IMR-90 (cell line): ENCODE measurements around the gene ZNRF3. TPM values are rescaled to one million over a fixed set of nuclear protein-coding genes. Genes with fewer than 3 reads are reported as not detected.

Source experiments
- ATAC-seq: fragments of 200-7000 bp; cut with Tn5 transposase; 2 replicates; pipeline ENCODE4 v1.9.1; 2020; ENCODE audit warnings: low read depth, mild to moderate bottlenecking, moderate library complexity
- BruUV-seq: library from RNA; stranded (reverse); fragments of 400-500 nt; replicated peaks from 2 replicates; lab custom pipeline; 2021; lab: Mats Ljungman, UMichigan
- CTCF ChIA-PET: fragments of 300-600 bp; formaldehyde crosslinking; extraction: SDS; loops from one replicate; lab custom pipeline; 2021; ENCODE audit warnings: antibody characterized with exemption; lab: Yijun Ruan, JAX
- POLR2A ChIA-PET: fragments of 300-600 bp; sonication (Branson Sonifier 250); formaldehyde crosslinking; loops from one replicate; lab custom pipeline; 2022; ENCODE audit warnings: antibody characterized with exemption; ENCODE audit not compliant: unreplicated experiment; lab: Charles Lee
- DNase-seq: peaks from one replicate; pipeline ENCODE4 v3.0.0; 2013
- H2AFZ ChIP-seq: replicated peaks from 2 replicates; pipeline ENCODE3; 2013; ENCODE audit warnings: low read length, mild to moderate bottlenecking; ENCODE audit not compliant: poor library complexity
- H2AK5ac ChIP-seq: 2 replicates; pipeline ENCODE4 v1.6.1; 2013; ENCODE audit warnings: low read depth, low read length, inconsistent platforms
- H2AK9ac ChIP-seq: replicated peaks from 2 replicates; pipeline ENCODE3; 2013; ENCODE audit warnings: mild to moderate bottlenecking, low read depth, low read length, moderate library complexity; ENCODE audit not compliant: poor library complexity
- H2BK120ac ChIP-seq: 2 replicates; pipeline ENCODE4 v1.6.1; 2013; ENCODE audit warnings: low read depth, low read length, inconsistent platforms
- H2BK15ac ChIP-seq: 3 replicates; pipeline ENCODE4 v1.6.1; 2013; ENCODE audit warnings: low read depth, low read length, inconsistent platforms
- H2BK20ac ChIP-seq: 2 replicates; pipeline ENCODE4 v1.6.1; 2013; ENCODE audit warnings: low read depth, mild to moderate bottlenecking, inconsistent platforms, low read length, moderate library complexity
- H2BK5ac ChIP-seq: 2 replicates; pipeline ENCODE4 v1.6.1; 2013; ENCODE audit warnings: mild to moderate bottlenecking, low read depth, low read length, inconsistent platforms; ENCODE audit not compliant: poor library complexity, severe bottlenecking
- H3K14ac ChIP-seq: replicated peaks from 2 replicates; pipeline ENCODE4 v1.6.1; 2013; ENCODE audit warnings: low read depth, low read length, inconsistent platforms
- H3K18ac ChIP-seq: 2 replicates; pipeline ENCODE4 v1.6.1; 2013; ENCODE audit warnings: low read depth, low read length, control low read depth
- H3K23ac ChIP-seq: 2 replicates; pipeline ENCODE4 v1.6.1; 2013; ENCODE audit warnings: low read depth, low read length, inconsistent platforms
- H3K27ac ChIP-seq: 2 replicates; pipeline ENCODE4 v1.5.1; 2013; ENCODE audit warnings: mild to moderate bottlenecking, control low read depth, low read length; ENCODE audit not compliant: insufficient read depth
- H3K27me3 ChIP-seq: 2 replicates; pipeline ENCODE4 v1.6.1; 2013; ENCODE audit warnings: low read length; ENCODE audit not compliant: control insufficient read depth, insufficient read depth
- H3K36me3 ChIP-seq: 2 replicates; pipeline ENCODE4 v1.6.1; 2013; ENCODE audit warnings: low read length, mixed read lengths; ENCODE audit not compliant: control insufficient read depth, insufficient read depth
- H3K4ac ChIP-seq: 2 replicates; pipeline ENCODE4 v1.6.1; 2013; ENCODE audit warnings: low read depth, low read length, inconsistent platforms
- H3K4me1 ChIP-seq: 2 replicates; pipeline ENCODE4 v1.6.1; 2013; ENCODE audit warnings: low read length, mixed read lengths; ENCODE audit not compliant: control insufficient read depth, insufficient read depth
- H3K4me2 ChIP-seq: 2 replicates; pipeline ENCODE4 v1.6.1; 2013; ENCODE audit warnings: low read depth, mild to moderate bottlenecking, control low read depth, low read length, moderate library complexity
- H3K4me3 ChIP-seq: 2 replicates; pipeline ENCODE4 v1.5.1; 2013; ENCODE audit warnings: low read depth, mild to moderate bottlenecking, control low read depth, low read length, moderate library complexity; ENCODE audit not compliant: insufficient read depth
- H3K56ac ChIP-seq: 2 replicates; pipeline ENCODE4 v1.6.1; 2013; ENCODE audit warnings: low read length, inconsistent platforms; ENCODE audit not compliant: insufficient read depth; ENCODE audit errors: extremely low read depth
- H3K79me1 ChIP-seq, 2 experiments: 2 replicates each; pipeline ENCODE4 v1.6.1; 2013; ENCODE audit warnings: low read length in 2 of 2, inconsistent platforms in 1 of 2, low read depth in 1 of 2
- H3K9ac ChIP-seq: 2 replicates; pipeline ENCODE4 v1.6.1; 2013; ENCODE audit warnings: low read depth, low read length, control low read depth
- H3K9me1 ChIP-seq: 2 replicates; pipeline ENCODE4 v1.6.1; 2013; ENCODE audit warnings: low read length, inconsistent platforms; ENCODE audit not compliant: insufficient read depth
- H3K9me3 ChIP-seq: 2 replicates; pipeline ENCODE4 v1.6.1; 2013; ENCODE audit warnings: low read length; ENCODE audit not compliant: control insufficient read depth, insufficient read depth
- H4K20me1 ChIP-seq: 2 replicates; pipeline ENCODE4 v1.6.1; 2013; ENCODE audit warnings: low read length, inconsistent platforms; ENCODE audit not compliant: insufficient read depth
- H4K5ac ChIP-seq: 2 replicates; pipeline ENCODE4 v1.6.1; 2013; ENCODE audit warnings: mild to moderate bottlenecking, low read depth, low read length, control low read depth
- H4K8ac ChIP-seq, 2 experiments: 2 replicates each; pipeline ENCODE4 v1.6.1; 2013; ENCODE audit warnings: low read depth in 2 of 2, low read length in 2 of 2, control low read depth in 1 of 2, inconsistent platforms in 1 of 2
- H4K91ac ChIP-seq: 2 replicates; pipeline ENCODE4 v1.6.1; 2013; ENCODE audit warnings: low read depth, low read length, inconsistent platforms; ENCODE audit not compliant: insufficient read depth
- CEBPB ChIP-seq: IDR thresholded peaks from 2 replicates; pipeline ENCODE4 v1.6.1; 2012; ENCODE audit warnings: low read depth, low read length, improper control_type of control experiment
- CHD1 ChIP-seq: IDR thresholded peaks from 2 replicates; pipeline ENCODE4 v1.6.1; 2012; ENCODE audit warnings: low read depth, low read length, improper control_type of control experiment
- MAFK ChIP-seq: IDR thresholded peaks from 2 replicates; pipeline ENCODE4 v1.6.1; 2012; ENCODE audit warnings: low read depth, low read length, improper control_type of control experiment
- NFE2L2 ChIP-seq: fragments of 150-350 bp; IDR thresholded peaks from 2 replicates; pipeline ENCODE4 v1.6.1; 2016; ENCODE audit warnings: low read depth, mild to moderate bottlenecking, low read length
- RAD21 ChIP-seq: IDR thresholded peaks from 2 replicates; pipeline ENCODE4 v1.6.1; 2012; ENCODE audit warnings: low read length, improper control_type of control experiment
- RCOR1 ChIP-seq: IDR thresholded peaks from 2 replicates; pipeline ENCODE4 v1.6.1; 2012; ENCODE audit warnings: mild to moderate bottlenecking, low read length, improper control_type of control experiment; ENCODE audit not compliant: insufficient replicate concordance
- RFX5 ChIP-seq: IDR thresholded peaks from 2 replicates; pipeline ENCODE4 v1.8.0; 2012; ENCODE audit warnings: low read depth, mild to moderate bottlenecking, low read length, moderate library complexity
- SMC3 ChIP-seq: fragments of 150-350 bp; IDR thresholded peaks from 2 replicates; pipeline ENCODE4 v1.6.1; 2016; ENCODE audit warnings: low read depth, mild to moderate bottlenecking, antibody characterized with exemption, low read length, moderate library complexity
- USF2 ChIP-seq: fragments of 150-350 bp; IDR thresholded peaks from 2 replicates; pipeline ENCODE4 v1.6.1; 2017; ENCODE audit warnings: mild to moderate bottlenecking, antibody characterized with exemption, low read length, low read depth
- WGBS, 2 experiments: methylation state at CpG; one replicate each; pipeline versions ENCODE4 v1.1.5 to v1.1.7; 2013; ENCODE audit warnings: missing lambda C conversion rate in 2 of 2; ENCODE audit not compliant: insufficient read length in 1 of 2; ENCODE audit errors: extremely low coverage in 2 of 2; 5-methylcytosine and 5-hydroxymethylcytosine counted together
- dilution Hi-C: fragments of 300-500 bp; cut with HindIII; formaldehyde crosslinking; loops from one replicate; pipeline ENCODE4 v1.14.3; 2018; ENCODE audit warnings: low sequenced_read_pairs; ENCODE audit not compliant: unreplicated experiment
- in situ Hi-C: fragments of 300-500 bp; cut with MboI; formaldehyde crosslinking; loops from 3 replicates; pipeline ENCODE4 v1.14.3; 2019; ENCODE audit warnings: low sequenced_read_pairs, inconsistent platforms, mixed read lengths
- intact Hi-C: fragments of 100-400 bp; cut with micrococcal nuclease; formaldehyde crosslinking; loops from 2 replicates; pipeline ENCODE4 v1.10.0; 2022
- polyA plus RNA-seq, 3 experiments: library from polyadenylated mRNA; depleted of rRNA; stranded (reverse); fragments of >200 nt; gene quantifications; 2 replicates each; pipeline ENCODE4 v1.2.3, GENCODE V29; 2012; ENCODE audit warnings: low replicate concordance in 1 of 3
- total RNA-seq: library from RNA; depleted of rRNA; stranded (reverse); fragments of >200 nt; gene quantifications from 2 replicates; pipeline ENCODE4 v1.2.3, GENCODE V29; 2012
- TF ChIP-seq, protein P1 (sequence below): conservative IDR thresholded peaks from 2 replicates; pipeline ENCODE4 v1.5.1; 2012; ENCODE audit warnings: mild to moderate bottlenecking, low read depth, low read length, improper control_type of control experiment
- TF ChIP-seq, protein P2 (sequence below): fragments of 150-350 bp; IDR thresholded peaks from 2 replicates; pipeline ENCODE4 v1.6.1; 2016; ENCODE audit warnings: low read depth, mild to moderate bottlenecking, low read length, moderate library complexity, borderline replicate concordance

Gene ZNRF3
- total and polyA plus RNA-seq, 2 of the 4 experiments (the other 2 are of a cell fraction) = 1.4 to 2.4 TPM

DNA sequence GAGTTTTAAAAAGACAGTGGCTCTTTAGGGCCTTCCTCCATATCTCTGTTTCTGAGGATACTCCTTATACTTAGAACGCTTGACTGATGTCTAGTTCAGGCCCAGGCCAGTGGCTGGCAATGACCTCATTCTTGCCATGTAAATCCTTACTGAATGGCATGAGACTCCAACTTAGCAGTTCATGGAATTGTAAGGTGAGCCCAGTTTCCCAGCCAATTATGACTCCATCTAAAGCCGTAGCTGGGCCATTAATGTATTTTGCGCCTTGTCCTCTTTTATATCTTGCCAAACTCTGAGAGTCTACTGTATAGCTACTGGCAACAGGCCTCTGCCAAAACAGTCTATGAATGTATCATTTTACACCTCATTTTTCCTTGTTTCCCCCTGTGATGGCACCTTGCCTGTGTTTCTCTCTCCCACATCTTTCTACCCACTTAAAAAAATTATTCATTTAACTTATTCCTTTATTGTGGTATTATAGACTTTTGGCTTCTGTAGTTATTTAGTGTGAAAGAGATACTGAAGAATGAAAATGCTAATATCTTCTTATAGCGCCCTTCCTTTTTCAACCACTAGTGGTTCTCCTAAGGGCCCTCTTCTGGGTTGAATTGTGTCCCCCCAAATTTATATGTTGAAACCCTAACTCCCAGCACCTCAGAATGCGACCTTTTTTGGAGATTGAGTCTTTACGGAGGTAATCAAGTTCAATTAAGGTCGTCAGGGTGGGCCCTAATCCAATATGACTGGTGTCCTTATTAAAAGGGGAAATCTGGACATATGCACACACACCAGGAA, 67.4 kb downstream of the ZNRF3 start:
- CTCF ChIA-PET = no interaction called here
- Histone ChIP-seq H3K23ac (no peak overlapping the region), H2AK5ac (no peak overlapping the region), H2BK15ac (no peak overlapping the region), H3K14ac (no peak overlapping the region), H2AFZ (no peak overlapping the region), H3K4ac (no peak overlapping the region), H2BK5ac (no peak overlapping the region), H3K4me1 (peaks cover 11% of the 10 kb centered on the region), H4K91ac (no peak overlapping the region), H2BK120ac (no peak overlapping the region), H3K27ac (no peak overlapping the region), H3K9me3 (peaks cover 4% of the 10 kb centered on the region), H3K56ac (no peak overlapping the region), H3K9ac (no peak overlapping the region), H4K20me1 (peaks cover 9% of the 10 kb centered on the region; the same call in 1 of the 2 replicates), H3K27me3 (no peaks in the 10 kb centered on the region), H3K18ac (0 out of 2 replicates have a peak overlapping the region, but pooled peaks have one; percentile 45), H3K79me1 (peaks cover 9 to 46% of the 10 kb centered on the region in 2 experiments; a peak in 2 of 4 replicates), H4K8ac (no peak overlapping the region), H2AK9ac (no peak overlapping the region), H2BK20ac (no peak overlapping the region), H3K4me2 (no peak overlapping the region), H3K9me1 (peaks cover 5% of the 10 kb centered on the region; the same call in 1 of the 2 replicates), H4K5ac (no peak overlapping the region), H3K4me3 (no peak overlapping the region), H3K36me3 (no peaks in the 10 kb centered on the region)
- TF ChIP-seq RCOR1 (no peak), CEBPB (no peak), MAFK (no peak), RAD21 (no peak), SMC3 (no peak), RFX5 (no peak), CHD1 (no peak), USF2 (no peak), NFE2L2 (no peak)
- TF ChIP-seq, protein P1, sequence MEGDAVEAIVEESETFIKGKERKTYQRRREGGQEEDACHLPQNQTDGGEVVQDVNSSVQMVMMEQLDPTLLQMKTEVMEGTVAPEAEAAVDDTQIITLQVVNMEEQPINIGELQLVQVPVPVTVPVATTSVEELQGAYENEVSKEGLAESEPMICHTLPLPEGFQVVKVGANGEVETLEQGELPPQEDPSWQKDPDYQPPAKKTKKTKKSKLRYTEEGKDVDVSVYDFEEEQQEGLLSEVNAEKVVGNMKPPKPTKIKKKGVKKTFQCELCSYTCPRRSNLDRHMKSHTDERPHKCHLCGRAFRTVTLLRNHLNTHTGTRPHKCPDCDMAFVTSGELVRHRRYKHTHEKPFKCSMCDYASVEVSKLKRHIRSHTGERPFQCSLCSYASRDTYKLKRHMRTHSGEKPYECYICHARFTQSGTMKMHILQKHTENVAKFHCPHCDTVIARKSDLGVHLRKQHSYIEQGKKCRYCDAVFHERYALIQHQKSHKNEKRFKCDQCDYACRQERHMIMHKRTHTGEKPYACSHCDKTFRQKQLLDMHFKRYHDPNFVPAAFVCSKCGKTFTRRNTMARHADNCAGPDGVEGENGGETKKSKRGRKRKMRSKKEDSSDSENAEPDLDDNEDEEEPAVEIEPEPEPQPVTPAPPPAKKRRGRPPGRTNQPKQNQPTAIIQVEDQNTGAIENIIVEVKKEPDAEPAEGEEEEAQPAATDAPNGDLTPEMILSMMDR = no peak
- TF ChIP-seq, protein P2, sequence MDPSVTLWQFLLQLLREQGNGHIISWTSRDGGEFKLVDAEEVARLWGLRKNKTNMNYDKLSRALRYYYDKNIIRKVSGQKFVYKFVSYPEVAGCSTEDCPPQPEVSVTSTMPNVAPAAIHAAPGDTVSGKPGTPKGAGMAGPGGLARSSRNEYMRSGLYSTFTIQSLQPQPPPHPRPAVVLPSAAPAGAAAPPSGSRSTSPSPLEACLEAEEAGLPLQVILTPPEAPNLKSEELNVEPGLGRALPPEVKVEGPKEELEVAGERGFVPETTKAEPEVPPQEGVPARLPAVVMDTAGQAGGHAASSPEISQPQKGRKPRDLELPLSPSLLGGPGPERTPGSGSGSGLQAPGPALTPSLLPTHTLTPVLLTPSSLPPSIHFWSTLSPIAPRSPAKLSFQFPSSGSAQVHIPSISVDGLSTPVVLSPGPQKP = no peak
- BruUV-seq = no TSS peak
- no peak for ATAC-seq
- intact Hi-C loops = loop anchor here (10.0 kb wide), 1 partner anchor 96 kb away; no protein-coding TSS in a partner anchor
- POLR2A ChIA-PET = no interaction called here
- 90% methylated on average over 2 of the region's 7 CpGs; no CpG with 5 or more reads in 1 of the 2 experiments for WGBS, 2 experiments
- no peak for DNase-seq
- dilution Hi-C loops = no loop called here
- in situ Hi-C loops = no loop called here
